AML-193 (cell line): ENCODE results near the gene BECN2.
"Not testable (repeated sequence)": the region's sequence is repeated elsewhere in the genome, so short reads cannot be mapped to it uniquely, and the experiment has no call there.

Source experiments
- DNase-seq, 2 experiments: peaks; one replicate each; lab custom pipeline; 2025; lab: John Stamatoyannopoulos, UW

The BECN2 gene

GRCh38 chr1:241979071-241979470 lies 21.5 kb downstream of the BECN2 start:
- DNase-seq = no peak

GRCh38 chr1:241979926-241980325 lies 22.4 kb downstream of the BECN2 start:
- DNase-seq = no peak

GRCh38 chr1:241985787-241986186 lies 28.2 kb downstream of the BECN2 start:
- DNase-seq = peak; percentile 7 to 9

- DNase-seq = not testable (repeated sequence)
Observed at GRCh38 chr1:241988389-241988930, 30.9 kb downstream of the BECN2 start.

GRCh38 chr1:241990040-241990439 lies 32.5 kb downstream of the BECN2 start:
- no peak for DNase-seq

GRCh38 chr1:241992734-241993133 lies 35.2 kb downstream of the BECN2 start:
- no peak for DNase-seq

GRCh38 chr1:241994171-241994570 lies 36.6 kb downstream of the BECN2 start:
- DNase-seq = no peak

GRCh38 chr1:241997401-241997998 lies 39.9 kb downstream of the BECN2 start:
- DNase-seq = no peak

GRCh38 chr1:241998412-241998921 lies 40.9 kb downstream of the BECN2 start:
- DNase-seq = peak in 1 of 2 experiments; percentile 14

- DNase-seq = no peak
Observed at GRCh38 chr1:241999026-241999425, 41.5 kb downstream of the BECN2 start, which contains the start of gene MAP1LC3C. Gene MAP1LC3C, minus strand, starts transcription at chr1:241999098. Its CDS starts 90 bp downstream, at chr1:241999008.

GRCh38 chr1:242000434-242000833 lies 42.9 kb downstream of the BECN2 start:
- DNase-seq = no peak

GRCh38 chr1:242002072-242002471 lies 44.5 kb downstream of the BECN2 start:
- DNase-seq = no peak

- DNase-seq = no peak
Observed at GRCh38 chr1:242002510-242002909, 44.9 kb downstream of the BECN2 start.

GRCh38 chr1:242004751-242005495 lies 47.4 kb downstream of the BECN2 start:
- DNase-seq = no peak

GRCh38 chr1:242005866-242006535 lies 48.4 kb downstream of the BECN2 start:
- DNase-seq = no peak

GRCh38 chr1:242006976-242007375 lies 49.4 kb downstream of the BECN2 start:
- no peak for DNase-seq
